ENCODE measurements around the gene BANF1. TPM values are rescaled to one million over a fixed set of nuclear protein-coding genes. Genes with fewer than 3 reads are reported as not detected.
"Not testable (repeated sequence)": the region's sequence is repeated elsewhere in the genome, so short reads cannot be mapped to it uniquely, and the experiment has no call there.

Gene BANF1
- total RNA-seq, 5 donors from 2014 or later (not counting 1 experiment from before 2014, with no cell fraction given) = 70.9 to 101 (median 82.6) TPM

GRCh38 chr11:66022401-66023185 is 20.3 kb downstream of the BANF1 start:
- Histone ChIP-seq H3K36me3 (ENCODE audit: control insufficient read depth in 2 of 2, extremely low read depth in 1 of 2, insufficient read depth in 1 of 2, low read length in 1 of 2) (no peaks in the 10 kb centered on the region), H3K4me3 (ENCODE audit: control insufficient read depth in 1 of 2, extremely low read depth in 1 of 2, low read length in 1 of 2) (peak overlapping the region in 1 of 2 donors; percentile 10), H3K27ac (ENCODE audit: low read length) (no peak overlapping the region), H3K9me3 (no peaks in the 10 kb centered on the region), H3K27me3 (replicated peaks in 1 of 2; ENCODE audit: control insufficient read depth in 2 of 2, extremely low read depth in 1 of 2, insufficient read depth in 2 of 2, low read length in 1 of 2) (peaks cover 0 to 20% of the 10 kb centered on the region in 2 experiments), H3K4me1 (ENCODE audit: control insufficient read depth in 1 of 2, extremely low read depth in 1 of 2, insufficient read depth in 2 of 2, low read length in 2 of 2) (peaks cover 0 to 15% of the 10 kb centered on the region in 2 experiments)
- Mint-ChIP-seq H3K9me3 (no peaks in the 10 kb centered on the region), H3K27ac (no peak overlapping the region), H3K4me3 (peak overlapping the region in 2 of 3 donors; percentile 24 to 45), H3K27me3 (peaks cover 3 to 7% of the 10 kb centered on the region in 2 donors), H3K4me1 (peaks cover 5 to 13% (median 6%) of the 10 kb centered on the region in 3 donors), H3K36me3 (no peaks in the 10 kb centered on the region)
- DNase-seq = peak; percentile 29 to 86 (median 67)
- 24% methylated on average over 44 of the region's 46 CpGs for WGBS (ENCODE audit: insufficient coverage)
- peak; percentile 90 to 95 (median 94) for ATAC-seq (replicated peaks in 1 of 4)
- POLR2A ChIA-PET = interaction anchor here in 1 of 2 donors (0.5 kb wide), 1 partner anchor 218 kb away, joined by 3 read pairs; no protein-coding TSS in a partner anchor
- CTCF ChIA-PET = interaction anchor here (0.6 to 0.8 kb wide), 3 partner anchors 29 to 467 kb away, joined by 3 to 4 read pairs (median 3); no protein-coding TSS in a partner anchor

- H3K36me3 ChIP-seq (ENCODE audit: control insufficient read depth in 2 of 2, extremely low read depth in 1 of 2, insufficient read depth in 1 of 2, low read length in 1 of 2); H3K4me3 Mint-ChIP-seq; H3K4me3 ChIP-seq (ENCODE audit: control insufficient read depth in 1 of 2, extremely low read depth in 1 of 2, low read length in 1 of 2); POLR2A ChIA-PET; CTCF ChIA-PET; H3K9me3 ChIP-seq; H3K27ac ChIP-seq (ENCODE audit: low read length); H3K36me3 Mint-ChIP-seq; H3K9me3 Mint-ChIP-seq; DNase-seq; H3K27ac Mint-ChIP-seq; ATAC-seq (replicated peaks in 1 of 4); H3K27me3 Mint-ChIP-seq: not testable (repeated sequence)
- H3K27me3 ChIP-seq (replicated peaks in 1 of 2; ENCODE audit: control insufficient read depth in 2 of 2, extremely low read depth in 1 of 2, insufficient read depth in 2 of 2, low read length in 1 of 2) = peaks cover 0 to 20% of the 10 kb centered on the region in 2 experiments
- peaks cover 5 to 13% (median 6%) of the 10 kb centered on the region in 3 donors for H3K4me1 Mint-ChIP-seq
- H3K4me1 ChIP-seq (ENCODE audit: control insufficient read depth in 1 of 2, extremely low read depth in 1 of 2, insufficient read depth in 2 of 2, low read length in 2 of 2) = peaks cover 0 to 15% of the 10 kb centered on the region in 2 experiments
- 93% methylated on average over 4 of the region's 5 CpGs for WGBS (ENCODE audit: insufficient coverage)
Measured at GRCh38 chr11:66023186-66023440, 20.8 kb downstream of the BANF1 start.

GRCh38 chr11:66026017-66026529 is 23.8 kb downstream of the BANF1 start, which contains the start of gene CATSPER1:
Gene CATSPER1, minus strand, starts transcription at chr11:66026479. Its CDS starts 100 bp downstream, at chr11:66026379.
- Mint-ChIP-seq H3K4me3 (no peak within 1 kb of the TSS), H3K4me1 (peaks cover 5 to 8% (median 6%) of the 10 kb centered on the region in 3 donors), H3K27me3 (peaks cover 3 to 8% of the 10 kb centered on the region in 2 donors), H3K36me3 (no peaks in the 10 kb centered on the region), H3K27ac (no peak within 1 kb of the TSS), H3K9me3 (no peaks in the 10 kb centered on the region)
- no peak for DNase-seq
- POLR2A ChIA-PET = no interaction called here
- no peak for ATAC-seq (replicated peaks in 1 of 4)
- no peaks in the 10 kb centered on the region for H3K36me3 ChIP-seq (ENCODE audit: control insufficient read depth in 2 of 2, extremely low read depth in 1 of 2, insufficient read depth in 1 of 2, low read length in 1 of 2)
- peaks cover 0 to 23% of the 10 kb centered on the region in 2 experiments for H3K27me3 ChIP-seq (replicated peaks in 1 of 2; ENCODE audit: control insufficient read depth in 2 of 2, extremely low read depth in 1 of 2, insufficient read depth in 2 of 2, low read length in 1 of 2)
- H3K4me3 ChIP-seq (ENCODE audit: control insufficient read depth in 1 of 2, extremely low read depth in 1 of 2, low read length in 1 of 2) = no peak within 1 kb of the TSS
- H3K9me3 ChIP-seq = no peaks in the 10 kb centered on the region
- WGBS (ENCODE audit: insufficient coverage) = 90% methylated on average over 18 of the region's 18 CpGs
- H3K27ac ChIP-seq (ENCODE audit: low read length) = no peak within 1 kb of the TSS
- CTCF ChIA-PET = interaction anchor here in 1 of 2 donors (0.5 kb wide), 1 partner anchor 774 kb away, joined by 5 read pairs; no protein-coding TSS in a partner anchor
- H3K4me1 ChIP-seq (ENCODE audit: control insufficient read depth in 1 of 2, extremely low read depth in 1 of 2, insufficient read depth in 2 of 2, low read length in 2 of 2) = peaks cover 0 to 14% of the 10 kb centered on the region in 2 experiments

- no peaks in the 10 kb centered on the region for H3K4me1 ChIP-seq (ENCODE audit: control insufficient read depth in 1 of 2, extremely low read depth in 1 of 2, insufficient read depth in 2 of 2, low read length in 2 of 2)
- CTCF ChIA-PET = interaction anchor here in 1 of 2 donors (0.6 to 0.7 kb wide), 2 partner anchors 184 to 353 kb away, joined by 3 to 7 read pairs; no protein-coding TSS in a partner anchor
- H3K27me3 ChIP-seq (replicated peaks in 1 of 2; ENCODE audit: control insufficient read depth in 2 of 2, extremely low read depth in 1 of 2, insufficient read depth in 2 of 2, low read length in 1 of 2) = peaks cover 0 to 23% of the 10 kb centered on the region in 2 experiments
- no peaks in the 10 kb centered on the region for H3K9me3 ChIP-seq
- WGBS (ENCODE audit: insufficient coverage) = 93% methylated on average over 5 of the region's 8 CpGs
- Mint-ChIP-seq H3K9me3 (no peaks in the 10 kb centered on the region), H3K4me1 (no peaks in the 10 kb centered on the region), H3K27ac (no peak overlapping the region), H3K4me3 (no peak overlapping the region), H3K27me3 (peaks cover 4 to 6% of the 10 kb centered on the region in 2 donors), H3K36me3 (no peaks in the 10 kb centered on the region)
- H3K4me3 ChIP-seq (ENCODE audit: control insufficient read depth in 1 of 2, extremely low read depth in 1 of 2, low read length in 1 of 2) = no peak overlapping the region
- no peaks in the 10 kb centered on the region for H3K36me3 ChIP-seq (ENCODE audit: control insufficient read depth in 2 of 2, extremely low read depth in 1 of 2, insufficient read depth in 1 of 2, low read length in 1 of 2)
- no peak overlapping the region for H3K27ac ChIP-seq (ENCODE audit: low read length)
- POLR2A ChIA-PET = no interaction called here
- no peak for DNase-seq
- no peak for ATAC-seq (replicated peaks in 1 of 4)
Measured at GRCh38 chr11:66032957-66033735, 30.8 kb downstream of the BANF1 start.

GRCh38 chr11:66035653-66036333 is 33.5 kb downstream of the BANF1 start:
- Histone ChIP-seq H3K4me3 (ENCODE audit: control insufficient read depth in 1 of 2, extremely low read depth in 1 of 2, low read length in 1 of 2) (no peak overlapping the region), H3K4me1 (ENCODE audit: control insufficient read depth in 1 of 2, extremely low read depth in 1 of 2, insufficient read depth in 2 of 2, low read length in 2 of 2) (no peaks in the 10 kb centered on the region), H3K36me3 (ENCODE audit: control insufficient read depth in 2 of 2, extremely low read depth in 1 of 2, insufficient read depth in 1 of 2, low read length in 1 of 2) (no peaks in the 10 kb centered on the region), H3K9me3 (no peaks in the 10 kb centered on the region), H3K27ac (ENCODE audit: low read length) (no peak overlapping the region), H3K27me3 (replicated peaks in 1 of 2; ENCODE audit: control insufficient read depth in 2 of 2, extremely low read depth in 1 of 2, insufficient read depth in 2 of 2, low read length in 1 of 2) (peaks cover 0 to 25% of the 10 kb centered on the region in 2 experiments)
- ATAC-seq (replicated peaks in 1 of 4) (no peak), DNase-seq (no peak)
- CTCF ChIA-PET = interaction anchor here in 1 of 2 donors (0.5 kb wide), 1 partner anchor 525 kb away, joined by 4 read pairs; no protein-coding TSS in a partner anchor
- H3K4me1 Mint-ChIP-seq = no peaks in the 10 kb centered on the region
- no peak overlapping the region for H3K27ac Mint-ChIP-seq
- 85% methylated on average over 5 of the region's 9 CpGs for WGBS (ENCODE audit: insufficient coverage)
- H3K9me3 Mint-ChIP-seq = no peaks in the 10 kb centered on the region
- peaks cover 4 to 11% of the 10 kb centered on the region in 2 donors for H3K27me3 Mint-ChIP-seq
- no peaks in the 10 kb centered on the region for H3K36me3 Mint-ChIP-seq
- no peak overlapping the region for H3K4me3 Mint-ChIP-seq
- POLR2A ChIA-PET = no interaction called here

GRCh38 chr11:66036334-66036710 is 34.0 kb downstream of the BANF1 start:
- WGBS (ENCODE audit: insufficient coverage) = 97% methylated on average over 4 of the region's 5 CpGs
- Histone ChIP-seq H3K27me3 (replicated peaks in 1 of 2; ENCODE audit: control insufficient read depth in 2 of 2, extremely low read depth in 1 of 2, insufficient read depth in 2 of 2, low read length in 1 of 2) (peaks cover 0 to 25% of the 10 kb centered on the region in 2 experiments), H3K4me3 (ENCODE audit: control insufficient read depth in 1 of 2, extremely low read depth in 1 of 2, low read length in 1 of 2) (no peak overlapping the region), H3K27ac (ENCODE audit: low read length) (no peak overlapping the region), H3K9me3 (no peaks in the 10 kb centered on the region), H3K4me1 (ENCODE audit: control insufficient read depth in 1 of 2, extremely low read depth in 1 of 2, insufficient read depth in 2 of 2, low read length in 2 of 2) (no peaks in the 10 kb centered on the region), H3K36me3 (ENCODE audit: control insufficient read depth in 2 of 2, extremely low read depth in 1 of 2, insufficient read depth in 1 of 2, low read length in 1 of 2) (no peaks in the 10 kb centered on the region)
- Mint-ChIP-seq H3K27me3 (peaks cover 4 to 7% of the 10 kb centered on the region in 2 donors), H3K9me3 (no peaks in the 10 kb centered on the region), H3K4me1 (no peaks in the 10 kb centered on the region), H3K36me3 (no peaks in the 10 kb centered on the region), H3K27ac (no peak overlapping the region), H3K4me3 (no peak overlapping the region)
- CTCF ChIA-PET = no interaction called here
- POLR2A ChIA-PET = no interaction called here
- ATAC-seq (replicated peaks in 1 of 4) (no peak), DNase-seq (no peak)

Data from T-cell (primary cell).